GM21423 (cell line): ENCODE measurements around the gene ARHGAP15.
A peak's percentile ranks its signal among the peaks of the same experiment; 100 is the strongest.

Source experiments
- ATAC-seq: cut with Tn5 transposase; IDR thresholded peaks from one replicate; pipeline ENCODE4 v1.9.1; 2021; ENCODE audit warnings: mild to moderate bottlenecking, moderate library complexity; ENCODE audit not compliant: unreplicated experiment

The ARHGAP15 gene

GRCh38 chr2:143792602-143793001, 663.4 kb downstream of the ARHGAP15 start:
- no peak for ATAC-seq

- ATAC-seq, result no peak
These were observed 664.2 kb downstream of the ARHGAP15 start for GRCh38 chr2:143793381-143793780.

- ATAC-seq, result no peak
These were observed 666.8 kb downstream of the ARHGAP15 start for GRCh38 chr2:143796051-143796450.

- no peak for ATAC-seq
These were observed 672.3 kb downstream of the ARHGAP15 start for GRCh38 chr2:143801561-143801960.

GRCh38 chr2:143802242-143802641, 673.0 kb downstream of the ARHGAP15 start:
- no peak for ATAC-seq

- ATAC-seq, result peak; percentile 81
These were observed 673.8 kb downstream of the ARHGAP15 start for GRCh38 chr2:143802871-143803650.

- no peak for ATAC-seq
These were observed 674.7 kb downstream of the ARHGAP15 start for GRCh38 chr2:143803936-143804335.

GRCh38 chr2:143805666-143806065, 676.4 kb downstream of the ARHGAP15 start:
- ATAC-seq, result no peak

GRCh38 chr2:143807192-143807591, 678.0 kb downstream of the ARHGAP15 start:
- no peak for ATAC-seq

GRCh38 chr2:143807671-143808070, 678.5 kb downstream of the ARHGAP15 start:
- no peak for ATAC-seq

- no peak for ATAC-seq
These were observed 678.9 kb downstream of the ARHGAP15 start for GRCh38 chr2:143808166-143808565.

- ATAC-seq, result no peak
These were observed 685.9 kb downstream of the ARHGAP15 start for GRCh38 chr2:143815082-143815481.

- no peak for ATAC-seq
These were observed 687.7 kb downstream of the ARHGAP15 start for GRCh38 chr2:143816916-143817315.
